HepG2 (cell line): ENCODE measurements around the gene TP53TG5. TPM values are rescaled to one million over a fixed set of nuclear protein-coding genes. Genes with fewer than 3 reads are reported as not detected.

Experiments used
- CEBPG ChIP-seq: IDR thresholded peaks from 2 replicates; pipeline ENCODE4 v1.6.1; 2016
- ISL2 ChIP-seq: sonication (generic); formaldehyde crosslinking; IDR thresholded peaks from 2 replicates; pipeline ENCODE4 v1.5.0; 2020; ENCODE audit warnings: missing genetic modification reagents
- MAZ ChIP-seq, 2 experiments: sonication (generic) in 1 of 2; formaldehyde crosslinking in 1 of 2; IDR thresholded peaks; 2 replicates each; pipeline versions ENCODE4 v1.5.0 to v1.6.1; 2012 to 2020; ENCODE audit warnings: low read depth in 2 of 2, mild to moderate bottlenecking in 2 of 2, borderline replicate concordance in 1 of 2, improper control_type of control experiment in 1 of 2, low read length in 1 of 2, missing genetic modification reagents in 1 of 2, moderate library complexity in 1 of 2
- NR1H2 ChIP-seq: sonication (generic); formaldehyde crosslinking; IDR thresholded peaks from 2 replicates; pipeline ENCODE4 v1.8.1; 2022; ENCODE audit warnings: low read depth, missing genetic modification reagents, borderline replicate concordance
- SIN3A ChIP-seq: IDR thresholded peaks from 2 replicates; pipeline ENCODE4 v1.6.1; 2011; ENCODE audit warnings: low read depth, mild to moderate bottlenecking, control low read depth, low read length, borderline replicate concordance
- SOX6 ChIP-seq, 2 experiments: fragments of 450-650 bp in 1 of 2; sonication (generic) in 1 of 2; formaldehyde crosslinking in 1 of 2; IDR thresholded peaks; 2 replicates each; pipeline versions ENCODE4 v1.4.0 to v1.6.1; 2017 to 2020; ENCODE audit warnings: antibody characterized with exemption in 1 of 2, mild to moderate bottlenecking in 1 of 2, missing genetic modification reagents in 1 of 2
- SPEN ChIP-seq: sonication (generic); formaldehyde crosslinking; IDR thresholded peaks from 2 replicates; pipeline ENCODE4 v1.5.1; 2020; ENCODE audit warnings: low read depth, mild to moderate bottlenecking, missing genetic modification reagents
- ZBTB21 ChIP-seq: sonication (generic); formaldehyde crosslinking; IDR thresholded peaks from 2 replicates; pipeline ENCODE4 v1.4.0; 2020; ENCODE audit warnings: missing genetic modification reagents
- ZNF180 ChIP-seq: sonication (generic); formaldehyde crosslinking; IDR thresholded peaks from 2 replicates; pipeline ENCODE4 v1.4.0; 2020; ENCODE audit warnings: low read depth, missing genetic modification reagents, borderline replicate concordance
- ZNF329 ChIP-seq: sonication (generic); formaldehyde crosslinking; IDR thresholded peaks from 2 replicates; pipeline ENCODE4 v1.9.0; 2021; ENCODE audit warnings: low read depth, mild to moderate bottlenecking, missing genetic modification reagents
- ZNF34 ChIP-seq: sonication (generic); formaldehyde crosslinking; IDR thresholded peaks from 2 replicates; pipeline ENCODE4 v1.4.0; 2020; ENCODE audit warnings: mild to moderate bottlenecking, missing genetic modification reagents, borderline replicate concordance
- ZNF709 ChIP-seq: sonication (generic); formaldehyde crosslinking; IDR thresholded peaks from 2 replicates; pipeline ENCODE4 v1.5.0; 2020; ENCODE audit warnings: mild to moderate bottlenecking, missing genetic modification reagents
- polyA plus RNA-seq, 8 experiments: library from polyadenylated mRNA; depleted of rRNA in 3 of 8; stranded (reverse) in 7 of 8; unstranded in 1 of 8; fragments of >200 nt; fragmentation: Illumina TruSeq in 4 of 8; extraction: Trizol in 4 of 8; gene quantifications; 2 replicates each; pipeline versions ENCODE4 v1.2.1 to v1.2.3, GENCODE V29; 2011 to 2016; ENCODE audit warnings: low read depth in 4 of 8, missing spikeins in 1 of 8, mixed read lengths in 1 of 8; ENCODE audit not compliant: insufficient read depth in 1 of 8
- total RNA-seq, 5 experiments: library from RNA; depleted of rRNA; stranded (reverse); fragments of >200 nt; fragmentation: Illumina TruSeq; extraction: Trizol; gene quantifications; 2 replicates each; pipeline ENCODE4 v1.2.3, GENCODE V29; 2016; ENCODE audit warnings: low read depth in 1 of 5
- TF ChIP-seq, protein P1 (sequence below), 2 experiments: sonication (generic) in 1 of 2; formaldehyde crosslinking in 1 of 2; IDR thresholded peaks; 2 replicates each; pipeline versions ENCODE4 v1.5.1 to v1.6.1; 2011 to 2020; ENCODE audit warnings: borderline replicate concordance in 1 of 2, low read depth in 1 of 2, low read length in 1 of 2, mild to moderate bottlenecking in 1 of 2, missing genetic modification reagents in 1 of 2, moderate library complexity in 1 of 2
- TF ChIP-seq, protein P2 (sequence below): IDR thresholded peaks from 2 replicates; pipeline ENCODE4 v1.4.0; 2020; ENCODE audit warnings: mild to moderate bottlenecking, missing genetic modification reagents
- TF ChIP-seq, protein P3 (sequence below): sonication (generic); formaldehyde crosslinking; IDR thresholded peaks from 2 replicates; pipeline ENCODE4 v1.4.0; 2020; ENCODE audit warnings: mild to moderate bottlenecking, missing genetic modification reagents
- TF ChIP-seq, protein P4 (sequence below): IDR thresholded peaks from 2 replicates; pipeline ENCODE4 v1.6.1; 2016

TP53TG5 gene
- total and polyA plus RNA-seq, 2 of the 13 experiments (the other 11 are each of a cell fraction or from before 2014, with no cell fraction given) = 0.11 TPM; not detected in 1

DNA sequence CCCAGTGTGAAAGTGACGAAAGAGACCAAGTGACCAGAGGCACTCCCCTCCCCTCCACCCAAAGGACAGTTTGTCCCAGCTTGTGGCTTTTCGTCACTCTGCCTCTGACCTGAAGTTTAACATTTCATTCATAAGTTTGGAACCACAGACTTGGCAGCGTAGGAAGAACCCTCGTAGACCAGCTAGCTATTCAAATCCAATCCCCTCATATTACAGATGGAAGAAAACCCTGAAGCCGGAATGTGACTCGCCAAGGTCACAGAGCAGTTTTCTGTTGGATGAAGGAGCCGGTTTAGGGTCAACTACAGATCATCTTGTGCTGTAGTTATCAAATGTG is 19.1 kb downstream of the TP53TG5 start (continued):
- TF ChIP-seq, protein P1, sequence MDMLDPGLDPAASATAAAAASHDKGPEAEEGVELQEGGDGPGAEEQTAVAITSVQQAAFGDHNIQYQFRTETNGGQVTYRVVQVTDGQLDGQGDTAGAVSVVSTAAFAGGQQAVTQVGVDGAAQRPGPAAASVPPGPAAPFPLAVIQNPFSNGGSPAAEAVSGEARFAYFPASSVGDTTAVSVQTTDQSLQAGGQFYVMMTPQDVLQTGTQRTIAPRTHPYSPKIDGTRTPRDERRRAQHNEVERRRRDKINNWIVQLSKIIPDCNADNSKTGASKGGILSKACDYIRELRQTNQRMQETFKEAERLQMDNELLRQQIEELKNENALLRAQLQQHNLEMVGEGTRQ (IDR thresholded peaks at IDR 0.05; ENCODE audit: low read depth, low read length) = no peak
- TF ChIP-seq, protein P1 (CRISPR knock-in tag; IDR thresholded peaks at IDR 0.05; ENCODE audit: borderline replicate concordance) = no peak
- TF ChIP-seq SIN3A = peak; percentile 44; the same call in 1 of the 2 replicates
- no peak for TF ChIP-seq SOX6 (IDR thresholded peaks at IDR 0.05)
- 0 out of 2 replicates have a peak, but pooled peaks have one; percentile 46 for TF ChIP-seq SOX6 (CRISPR knock-in tag; IDR thresholded peaks at IDR 0.05)
- TF ChIP-seq ZNF329 (CRISPR knock-in tag) = 0 out of 2 replicates have a peak, but pooled peaks have one; percentile 60
- TF ChIP-seq SPEN (CRISPR knock-in tag) = peak; percentile 37; the same call in 1 of the 2 replicates
- TF ChIP-seq ZBTB21 (CRISPR knock-in tag) = peak; percentile 68; the same call in 1 of the 2 replicates
- TF ChIP-seq, protein P2, sequence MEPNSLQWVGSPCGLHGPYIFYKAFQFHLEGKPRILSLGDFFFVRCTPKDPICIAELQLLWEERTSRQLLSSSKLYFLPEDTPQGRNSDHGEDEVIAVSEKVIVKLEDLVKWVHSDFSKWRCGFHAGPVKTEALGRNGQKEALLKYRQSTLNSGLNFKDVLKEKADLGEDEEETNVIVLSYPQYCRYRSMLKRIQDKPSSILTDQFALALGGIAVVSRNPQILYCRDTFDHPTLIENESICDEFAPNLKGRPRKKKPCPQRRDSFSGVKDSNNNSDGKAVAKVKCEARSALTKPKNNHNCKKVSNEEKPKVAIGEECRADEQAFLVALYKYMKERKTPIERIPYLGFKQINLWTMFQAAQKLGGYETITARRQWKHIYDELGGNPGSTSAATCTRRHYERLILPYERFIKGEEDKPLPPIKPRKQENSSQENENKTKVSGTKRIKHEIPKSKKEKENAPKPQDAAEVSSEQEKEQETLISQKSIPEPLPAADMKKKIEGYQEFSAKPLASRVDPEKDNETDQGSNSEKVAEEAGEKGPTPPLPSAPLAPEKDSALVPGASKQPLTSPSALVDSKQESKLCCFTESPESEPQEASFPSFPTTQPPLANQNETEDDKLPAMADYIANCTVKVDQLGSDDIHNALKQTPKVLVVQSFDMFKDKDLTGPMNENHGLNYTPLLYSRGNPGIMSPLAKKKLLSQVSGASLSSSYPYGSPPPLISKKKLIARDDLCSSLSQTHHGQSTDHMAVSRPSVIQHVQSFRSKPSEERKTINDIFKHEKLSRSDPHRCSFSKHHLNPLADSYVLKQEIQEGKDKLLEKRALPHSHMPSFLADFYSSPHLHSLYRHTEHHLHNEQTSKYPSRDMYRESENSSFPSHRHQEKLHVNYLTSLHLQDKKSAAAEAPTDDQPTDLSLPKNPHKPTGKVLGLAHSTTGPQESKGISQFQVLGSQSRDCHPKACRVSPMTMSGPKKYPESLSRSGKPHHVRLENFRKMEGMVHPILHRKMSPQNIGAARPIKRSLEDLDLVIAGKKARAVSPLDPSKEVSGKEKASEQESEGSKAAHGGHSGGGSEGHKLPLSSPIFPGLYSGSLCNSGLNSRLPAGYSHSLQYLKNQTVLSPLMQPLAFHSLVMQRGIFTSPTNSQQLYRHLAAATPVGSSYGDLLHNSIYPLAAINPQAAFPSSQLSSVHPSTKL (CRISPR knock-in tag) = peak; percentile 11; the same call in 1 of the 2 replicates
- no peak for TF ChIP-seq ZNF180
- TF ChIP-seq MAZ (IDR thresholded peaks at IDR 0.05; ENCODE audit: borderline replicate concordance, low read depth, low read length) = no peak
- TF ChIP-seq MAZ (CRISPR knock-in tag; IDR thresholded peaks at IDR 0.05; ENCODE audit: low read depth) = peak; percentile 44; the same call in 1 of the 2 replicates
- TF ChIP-seq, protein P3, sequence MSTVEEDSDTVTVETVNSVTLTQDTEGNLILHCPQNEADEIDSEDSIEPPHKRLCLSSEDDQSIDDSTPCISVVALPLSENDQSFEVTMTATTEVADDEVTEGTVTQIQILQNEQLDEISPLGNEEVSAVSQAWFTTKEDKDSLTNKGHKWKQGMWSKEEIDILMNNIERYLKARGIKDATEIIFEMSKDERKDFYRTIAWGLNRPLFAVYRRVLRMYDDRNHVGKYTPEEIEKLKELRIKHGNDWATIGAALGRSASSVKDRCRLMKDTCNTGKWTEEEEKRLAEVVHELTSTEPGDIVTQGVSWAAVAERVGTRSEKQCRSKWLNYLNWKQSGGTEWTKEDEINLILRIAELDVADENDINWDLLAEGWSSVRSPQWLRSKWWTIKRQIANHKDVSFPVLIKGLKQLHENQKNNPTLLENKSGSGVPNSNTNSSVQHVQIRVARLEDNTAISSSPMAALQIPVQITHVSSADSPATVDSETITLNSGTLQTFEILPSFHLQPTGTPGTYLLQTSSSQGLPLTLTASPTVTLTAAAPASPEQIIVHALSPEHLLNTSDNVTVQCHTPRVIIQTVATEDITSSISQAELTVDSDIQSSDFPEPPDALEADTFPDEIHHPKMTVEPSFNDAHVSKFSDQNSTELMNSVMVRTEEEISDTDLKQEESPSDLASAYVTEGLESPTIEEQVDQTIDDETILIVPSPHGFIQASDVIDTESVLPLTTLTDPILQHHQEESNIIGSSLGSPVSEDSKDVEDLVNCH (CRISPR knock-in tag) = no peak
- no peak for TF ChIP-seq ZNF34 (CRISPR knock-in tag)
- 0 out of 2 replicates have a peak, but pooled peaks have one; percentile 4 for TF ChIP-seq ZNF709 (CRISPR knock-in tag)
- TF ChIP-seq NR1H2 (CRISPR knock-in tag) = peak; percentile 35; the same call in 1 of the 2 replicates
- TF ChIP-seq, protein P4, sequence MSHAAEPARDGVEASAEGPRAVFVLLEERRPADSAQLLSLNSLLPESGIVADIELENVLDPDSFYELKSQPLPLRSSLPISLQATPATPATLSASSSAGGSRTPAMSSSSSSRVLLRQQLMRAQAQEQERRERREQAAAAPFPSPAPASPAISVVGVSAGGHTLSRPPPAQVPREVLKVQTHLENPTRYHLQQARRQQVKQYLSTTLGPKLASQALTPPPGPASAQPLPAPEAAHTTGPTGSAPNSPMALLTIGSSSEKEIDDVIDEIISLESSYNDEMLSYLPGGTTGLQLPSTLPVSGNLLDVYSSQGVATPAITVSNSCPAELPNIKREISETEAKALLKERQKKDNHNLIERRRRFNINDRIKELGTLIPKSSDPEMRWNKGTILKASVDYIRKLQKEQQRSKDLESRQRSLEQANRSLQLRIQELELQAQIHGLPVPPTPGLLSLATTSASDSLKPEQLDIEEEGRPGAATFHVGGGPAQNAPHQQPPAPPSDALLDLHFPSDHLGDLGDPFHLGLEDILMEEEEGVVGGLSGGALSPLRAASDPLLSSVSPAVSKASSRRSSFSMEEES (CRISPR knock-in tag) = peak; percentile 42; the same call in 1 of the 2 replicates
- 0 out of 2 replicates have a peak, but pooled peaks have one; percentile 11 for TF ChIP-seq ISL2 (CRISPR knock-in tag)
- TF ChIP-seq CEBPG (CRISPR knock-in tag) = peak; percentile 58; the same call in 1 of the 2 replicates
